ENCODE measurements around the gene TPD52L3. TPM values are rescaled to one million over a fixed set of nuclear protein-coding genes. Genes with fewer than 3 reads are reported as not detected.
A peak's percentile ranks its signal among the peaks of the same experiment; 100 is the strongest.

TPD52L3 gene
- total RNA-seq = not detected

- no peak for DNase-seq
Measured at GRCh38 chr9:6328103-6328502, at the start of gene TPD52L3. TSS of gene TPD52L3 (plus strand) at chr9:6328375. CDS start at chr9:6328596, 221 bp downstream.

GRCh38 chr9:6301858-6302257 is 26.3 kb upstream of the TPD52L3 start:
- no peak for DNase-seq

- DNase-seq = no peak
Measured at GRCh38 chr9:6302417-6302816, 25.8 kb upstream of the TPD52L3 start.

- no peak for DNase-seq
Measured at GRCh38 chr9:6304232-6304631, 23.9 kb upstream of the TPD52L3 start.

GRCh38 chr9:6305954-6306563 is 22.1 kb upstream of the TPD52L3 start:
- peak; percentile 44 for DNase-seq

GRCh38 chr9:6307551-6308096 is 20.6 kb upstream of the TPD52L3 start:
- no peak for DNase-seq

GRCh38 chr9:6330958-6331634 is 2.9 kb downstream of the TPD52L3 start:
- DNase-seq = no peak

- no peak for DNase-seq
Measured at GRCh38 chr9:6334305-6334704, 6.1 kb downstream of the TPD52L3 start.

- DNase-seq = no peak
Measured at GRCh38 chr9:6348766-6349165, 20.6 kb downstream of the TPD52L3 start.

GRCh38 chr9:6351737-6352136 is 23.6 kb downstream of the TPD52L3 start:
- DNase-seq = no peak

GRCh38 chr9:6354072-6354686 is 26.0 kb downstream of the TPD52L3 start:
- peak; percentile 67 for DNase-seq

- no peak for DNase-seq
Measured at GRCh38 chr9:6355728-6356127, 27.6 kb downstream of the TPD52L3 start.

GRCh38 chr9:6356441-6356840 is 28.3 kb downstream of the TPD52L3 start:
- no peak for DNase-seq

- no peak for DNase-seq
Measured at GRCh38 chr9:6356904-6357303, 28.7 kb downstream of the TPD52L3 start.

GRCh38 chr9:6367128-6367890 is 39.1 kb downstream of the TPD52L3 start:
- no peak for DNase-seq

- DNase-seq = no peak
Measured at GRCh38 chr9:6368831-6369230, 40.7 kb downstream of the TPD52L3 start.

Other genes starting within 250 kb of the TPD52L3 start
- gene IL33, start 112.6 kb upstream of the TPD52L3 start, total RNA-seq = 21.3 TPM
- 76.3 TPM for gene UHRF2, start 84.8 kb downstream of the TPD52L3 start, total RNA-seq